OCI-LY3 (cell line): Measurements from ENCODE around the gene CNTN5.

Source experiments
- EZH2phosphoT487 ChIP-seq: fragments of 200-600 bp; shearing (Covaris generic); IDR thresholded peaks from 2 replicates; pipeline ENCODE4 v1.6.1; 2018; ENCODE audit warnings: antibody characterized with exemption, mixed run types, low read depth
- TF ChIP-seq, protein P1 (sequence below): fragments of 200-600, 300-600 bp; sonication (generic); IDR thresholded peaks from 2 replicates; pipeline ENCODE4 v1.5.1; 2014; ENCODE audit warnings: antibody characterized with exemption, low read length, low read depth

DNA sequence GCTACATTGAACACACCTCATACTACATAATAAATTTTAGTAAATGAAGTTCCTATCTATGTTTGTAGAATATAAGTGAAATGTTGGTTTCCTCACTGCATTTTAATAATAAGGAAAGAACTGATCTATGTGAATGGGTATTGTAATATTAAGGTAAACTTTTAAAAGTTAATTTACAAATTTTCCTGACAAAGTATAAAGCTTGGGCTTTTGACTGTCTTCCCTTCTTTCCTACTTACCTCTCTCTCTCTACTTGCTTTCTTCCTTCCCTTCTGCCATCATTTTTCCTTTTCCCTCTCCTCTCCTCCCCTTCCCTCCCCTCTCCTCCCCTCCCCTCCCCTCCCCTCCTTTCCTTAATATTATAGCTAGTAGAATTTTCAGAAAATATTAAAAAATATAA is 798.2 kb downstream of the CNTN5 start:
- TF ChIP-seq, protein P1, sequence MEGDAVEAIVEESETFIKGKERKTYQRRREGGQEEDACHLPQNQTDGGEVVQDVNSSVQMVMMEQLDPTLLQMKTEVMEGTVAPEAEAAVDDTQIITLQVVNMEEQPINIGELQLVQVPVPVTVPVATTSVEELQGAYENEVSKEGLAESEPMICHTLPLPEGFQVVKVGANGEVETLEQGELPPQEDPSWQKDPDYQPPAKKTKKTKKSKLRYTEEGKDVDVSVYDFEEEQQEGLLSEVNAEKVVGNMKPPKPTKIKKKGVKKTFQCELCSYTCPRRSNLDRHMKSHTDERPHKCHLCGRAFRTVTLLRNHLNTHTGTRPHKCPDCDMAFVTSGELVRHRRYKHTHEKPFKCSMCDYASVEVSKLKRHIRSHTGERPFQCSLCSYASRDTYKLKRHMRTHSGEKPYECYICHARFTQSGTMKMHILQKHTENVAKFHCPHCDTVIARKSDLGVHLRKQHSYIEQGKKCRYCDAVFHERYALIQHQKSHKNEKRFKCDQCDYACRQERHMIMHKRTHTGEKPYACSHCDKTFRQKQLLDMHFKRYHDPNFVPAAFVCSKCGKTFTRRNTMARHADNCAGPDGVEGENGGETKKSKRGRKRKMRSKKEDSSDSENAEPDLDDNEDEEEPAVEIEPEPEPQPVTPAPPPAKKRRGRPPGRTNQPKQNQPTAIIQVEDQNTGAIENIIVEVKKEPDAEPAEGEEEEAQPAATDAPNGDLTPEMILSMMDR = no peak
- TF ChIP-seq EZH2phosphoT487 = no peak
